Thyroid gland (tissue), 4 donors: ENCODE measurements around the gene TACR2. TPM values are rescaled to one million over a fixed set of nuclear protein-coding genes. Genes with fewer than 3 reads are reported as not detected.

Experiments used
- DNase-seq, 2 donors: peaks; one replicate each; pipeline ENCODE4 v3.0.0-alpha.2; 2019
- H3K27ac ChIP-seq, 3 donors: fragments of 200-600 bp; sonication (generic); 1 replicate in 2 of 3; 2 replicates in 1 of 3; pipeline ENCODE4 v1.5.1; 2016 to 2019; ENCODE audit warnings: mild to moderate bottlenecking in 1 of 3, moderate library complexity in 1 of 3
- H3K27me3 ChIP-seq: fragments of 200-600 bp; sonication (generic); one replicate; pipeline ENCODE4 v1.5.1; 2019
- H3K36me3 ChIP-seq, 2 donors: fragments of 200-600 bp; sonication (generic); one replicate each; pipeline ENCODE4 v1.5.1; 2016 to 2019
- H3K4me1 ChIP-seq, 2 donors: fragments of 200-600 bp; sonication (generic); one replicate each; pipeline ENCODE4 v1.5.1; 2017 to 2019
- H3K4me3 ChIP-seq, 3 donors: fragments of 200-600 bp; sonication (generic); replicated peaks in 1 of 3; 1 replicate in 2 of 3; 2 replicates in 1 of 3; pipeline ENCODE4 v1.5.1; 2016; ENCODE audit warnings: mild to moderate bottlenecking in 1 of 3
- H3K9me3 ChIP-seq: fragments of 200-600 bp; sonication (generic); one replicate; pipeline ENCODE4 v1.5.1; 2017
- POLR2A ChIP-seq, 2 donors: fragments of 450-650 bp; IDR thresholded peaks; one replicate each; pipeline ENCODE4 v1.6.1; 2017; ENCODE audit warnings: antibody characterized with exemption in 2 of 2, mild to moderate bottlenecking in 2 of 2, moderate library complexity in 1 of 2
- WGBS, 2 donors: methylation state at CpG; one replicate each; pipeline ENCODE4 v1.1.5; 2017; 5-methylcytosine and 5-hydroxymethylcytosine counted together
- intact Hi-C: fragments of 100-400 bp; cut with DNase I; formaldehyde crosslinking; loops from one replicate; pipeline ENCODE4 v1.15.1; 2023
- total RNA-seq, 4 donors: library from RNA; depleted of rRNA; stranded (reverse); fragments of >200 nt; gene quantifications; one replicate each; pipeline ENCODE4 v1.2.3, GENCODE V29; 2016
- TF ChIP-seq, protein P1 (sequence below), 6 experiments: fragments of 200-600 bp in 3 of 6; fragments of 450-650 bp in 3 of 6; sonication (generic) in 3 of 6; IDR thresholded peaks; one replicate each; pipeline ENCODE4 v1.5.1; 2016 to 2019; ENCODE audit warnings: antibody characterized with exemption in 6 of 6, mild to moderate bottlenecking in 2 of 6, inconsistent platforms in 1 of 6, moderate library complexity in 1 of 6

The TACR2 gene
- total RNA-seq, 4 donors from 2014 or later: not detected

DNA sequence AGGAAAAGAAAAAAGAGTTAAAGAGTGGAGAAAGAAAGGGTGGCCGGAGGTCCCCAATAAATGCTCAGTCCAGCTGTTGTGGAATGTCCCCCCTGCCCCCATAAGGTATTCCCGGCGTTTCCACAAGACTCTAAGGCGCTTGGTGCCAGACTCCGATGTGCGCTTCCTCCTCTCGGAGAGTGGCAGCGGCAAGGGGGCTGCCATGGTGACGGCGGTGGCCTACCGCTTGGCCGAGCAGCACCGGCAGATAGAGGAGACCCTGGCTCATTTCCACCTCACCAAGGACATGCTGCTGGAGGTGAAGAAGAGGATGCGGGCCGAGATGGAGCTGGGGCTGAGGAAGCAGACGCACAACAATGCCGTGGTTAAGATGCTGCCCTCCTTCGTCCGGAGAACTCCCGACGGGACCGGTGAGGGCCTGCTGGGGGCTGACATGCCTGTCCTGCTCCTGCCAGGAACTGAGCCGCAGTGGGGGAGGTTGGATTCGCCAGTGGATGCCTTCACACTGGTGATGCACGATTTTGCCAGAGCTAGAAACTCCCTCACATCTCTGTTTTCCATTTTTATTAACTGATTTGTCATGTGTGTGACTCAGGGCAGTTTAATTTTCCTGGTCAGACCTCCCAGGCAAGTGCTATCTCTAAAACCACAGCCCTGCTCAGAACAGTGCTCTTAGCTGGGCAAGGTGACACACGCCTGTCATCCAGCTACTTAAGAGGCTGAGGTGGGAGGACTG is 34.2 kb downstream of the TACR2 start:
- TF ChIP-seq, protein P1, sequence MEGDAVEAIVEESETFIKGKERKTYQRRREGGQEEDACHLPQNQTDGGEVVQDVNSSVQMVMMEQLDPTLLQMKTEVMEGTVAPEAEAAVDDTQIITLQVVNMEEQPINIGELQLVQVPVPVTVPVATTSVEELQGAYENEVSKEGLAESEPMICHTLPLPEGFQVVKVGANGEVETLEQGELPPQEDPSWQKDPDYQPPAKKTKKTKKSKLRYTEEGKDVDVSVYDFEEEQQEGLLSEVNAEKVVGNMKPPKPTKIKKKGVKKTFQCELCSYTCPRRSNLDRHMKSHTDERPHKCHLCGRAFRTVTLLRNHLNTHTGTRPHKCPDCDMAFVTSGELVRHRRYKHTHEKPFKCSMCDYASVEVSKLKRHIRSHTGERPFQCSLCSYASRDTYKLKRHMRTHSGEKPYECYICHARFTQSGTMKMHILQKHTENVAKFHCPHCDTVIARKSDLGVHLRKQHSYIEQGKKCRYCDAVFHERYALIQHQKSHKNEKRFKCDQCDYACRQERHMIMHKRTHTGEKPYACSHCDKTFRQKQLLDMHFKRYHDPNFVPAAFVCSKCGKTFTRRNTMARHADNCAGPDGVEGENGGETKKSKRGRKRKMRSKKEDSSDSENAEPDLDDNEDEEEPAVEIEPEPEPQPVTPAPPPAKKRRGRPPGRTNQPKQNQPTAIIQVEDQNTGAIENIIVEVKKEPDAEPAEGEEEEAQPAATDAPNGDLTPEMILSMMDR (IDR thresholded peaks at IDR 0.05): no peak
- no peak for TF ChIP-seq POLR2A (IDR thresholded peaks at IDR 0.05)
- no peaks in the 10 kb centered on the region for H3K27me3 ChIP-seq
- WGBS, 2 donors: 90 to 91% methylated on average over 26 of the region's 26 CpGs
- H3K4me3 ChIP-seq: no peak overlapping the region
- intact Hi-C loops: no loop called here
- H3K27ac ChIP-seq: peak overlapping the region in 2 of 3 donors; percentile 27 to 50
- no peaks in the 10 kb centered on the region for H3K9me3 ChIP-seq
- peaks cover 14 to 20% of the 10 kb centered on the region in 2 donors for H3K4me1 ChIP-seq
- no peak for DNase-seq
- peaks cover 36 to 74% of the 10 kb centered on the region in 2 donors for H3K36me3 ChIP-seq

DNA sequence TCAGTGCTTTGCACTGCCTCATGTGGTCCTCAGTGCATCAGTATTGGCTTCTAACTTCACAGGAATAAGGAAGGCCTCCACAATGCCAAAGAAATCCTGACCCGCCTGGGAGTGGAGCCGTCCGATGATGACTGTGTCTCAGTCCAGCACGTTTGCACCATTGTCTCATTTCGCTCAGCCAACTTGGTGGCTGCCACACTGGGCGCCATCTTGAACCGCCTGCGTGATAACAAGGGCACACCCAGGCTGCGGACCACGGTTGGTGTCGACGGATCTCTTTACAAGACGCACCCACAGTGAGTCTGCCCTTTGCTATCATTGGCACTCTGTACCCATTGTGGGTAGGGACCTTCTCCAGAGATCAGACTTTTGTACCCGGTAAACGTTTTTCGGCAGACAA is 36.9 kb downstream of the TACR2 start:
- DNase-seq: no peak
- Histone ChIP-seq H3K36me3 (peaks cover 30 to 51% of the 10 kb centered on the region in 2 donors), H3K27ac (no peak overlapping the region), H3K4me3 (no peak overlapping the region), H3K27me3 (no peaks in the 10 kb centered on the region), H3K4me1 (peaks cover 30 to 32% of the 10 kb centered on the region in 2 donors), H3K9me3 (no peaks in the 10 kb centered on the region)
- 96 to 97% methylated on average over 16 of the region's 16 CpGs for WGBS, 2 donors
- intact Hi-C loops: no loop called here
- no peak for TF ChIP-seq POLR2A (IDR thresholded peaks at IDR 0.05)
- TF ChIP-seq, protein P1 (IDR thresholded peaks at IDR 0.05): no peak

DNA sequence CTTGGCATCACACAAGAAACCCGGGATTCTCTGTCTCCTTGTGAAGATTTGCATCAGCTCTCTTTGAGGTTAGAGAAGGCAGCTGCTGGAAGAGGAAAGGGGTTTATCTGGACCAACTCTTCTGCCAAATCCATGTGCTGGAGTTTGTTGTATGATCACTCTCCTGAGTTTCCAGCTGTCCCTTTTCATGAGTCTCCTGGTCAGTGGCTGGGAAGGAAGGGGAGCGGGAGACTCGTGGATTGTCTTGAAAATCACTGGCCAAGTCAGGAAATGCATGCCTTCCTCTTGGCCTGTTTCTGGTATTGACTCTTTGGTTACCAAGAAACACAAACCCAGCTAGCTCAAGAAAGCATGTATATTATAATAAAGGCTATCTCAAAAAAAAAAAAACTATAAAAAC is 38.8 kb downstream of the TACR2 start:
- Histone ChIP-seq H3K4me3 (no peak overlapping the region), H3K27me3 (no peaks in the 10 kb centered on the region), H3K9me3 (no peaks in the 10 kb centered on the region), H3K27ac (peak overlapping the region; percentile 77 to 88 (median 87)), H3K4me1 (peaks cover 35 to 45% of the 10 kb centered on the region in 2 donors), H3K36me3 (peaks cover 18 to 36% of the 10 kb centered on the region in 2 donors)
- intact Hi-C loops: no loop called here
- no peak for DNase-seq
- TF ChIP-seq, protein P1 (IDR thresholded peaks at IDR 0.05): no peak
- no peak for TF ChIP-seq POLR2A (IDR thresholded peaks at IDR 0.05)
- WGBS, 2 donors: 41 to 49% methylated on average over 3 of the region's 3 CpGs

DNA sequence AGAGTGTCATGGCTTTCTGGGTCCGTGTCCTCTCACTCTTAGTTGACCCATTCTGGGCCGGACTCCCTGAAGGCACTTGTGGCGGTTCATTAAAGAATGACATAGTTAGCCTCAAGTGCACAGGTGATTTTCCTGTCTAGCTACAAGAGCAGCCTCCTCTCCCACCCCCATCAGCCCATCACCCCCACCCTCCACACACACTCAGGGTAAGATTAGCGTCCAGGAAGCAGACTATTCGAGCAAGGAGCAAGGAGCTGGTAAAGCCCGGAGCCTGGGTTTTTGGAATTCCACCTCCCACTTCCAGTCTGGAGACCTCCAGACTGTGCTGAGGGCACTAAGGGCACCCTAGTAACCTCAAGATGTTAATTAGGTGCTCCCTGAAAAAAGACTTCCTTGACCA is 39.5 kb downstream of the TACR2 start:
- TF ChIP-seq POLR2A (IDR thresholded peaks at IDR 0.05): no peak
- TF ChIP-seq, protein P1 (IDR thresholded peaks at IDR 0.05): no peak
- H3K9me3 ChIP-seq: no peaks in the 10 kb centered on the region
- H3K4me1 ChIP-seq: peaks cover 35 to 48% of the 10 kb centered on the region in 2 donors
- intact Hi-C loops: no loop called here
- DNase-seq: peak; percentile 55 to 58
- no peak overlapping the region for H3K4me3 ChIP-seq
- peaks cover 15 to 28% of the 10 kb centered on the region in 2 donors for H3K36me3 ChIP-seq
- no peaks in the 10 kb centered on the region for H3K27me3 ChIP-seq
- peak overlapping the region; percentile 77 to 88 (median 87) for H3K27ac ChIP-seq
- 38 to 52% methylated on average over 6 of the region's 6 CpGs for WGBS, 2 donors

DNA sequence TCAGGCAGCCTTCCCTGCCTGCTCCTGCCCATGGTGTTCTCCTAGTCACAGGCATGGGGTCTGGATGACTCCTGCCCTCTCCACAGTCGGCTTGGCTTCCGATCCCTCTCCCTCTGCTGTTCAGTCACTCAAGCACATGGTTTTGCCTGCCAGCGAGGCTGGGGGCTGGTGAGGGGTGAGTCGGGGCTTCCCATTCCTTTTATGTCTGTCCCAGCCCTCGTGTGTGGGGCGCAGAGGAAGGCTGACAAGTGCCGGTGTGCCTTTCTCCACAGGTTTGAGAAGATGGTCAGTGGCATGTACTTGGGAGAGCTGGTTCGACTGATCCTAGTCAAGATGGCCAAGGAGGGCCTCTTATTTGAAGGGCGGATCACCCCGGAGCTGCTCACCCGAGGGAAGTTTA is 40.1 kb downstream of the TACR2 start:
- no peak for DNase-seq
- H3K9me3 ChIP-seq: no peaks in the 10 kb centered on the region
- H3K27me3 ChIP-seq: no peaks in the 10 kb centered on the region
- peaks cover 15 to 24% of the 10 kb centered on the region in 2 donors for H3K36me3 ChIP-seq
- H3K27ac ChIP-seq: peak overlapping the region; percentile 77 to 88 (median 87)
- TF ChIP-seq POLR2A (IDR thresholded peaks at IDR 0.05): no peak
- TF ChIP-seq, protein P1 (IDR thresholded peaks at IDR 0.05): no peak
- 77 to 81% methylated on average over 10 to 11 of the region's 11 CpGs for WGBS, 2 donors
- no peak overlapping the region for H3K4me3 ChIP-seq
- intact Hi-C loops: no loop called here
- H3K4me1 ChIP-seq: peaks cover 35 to 48% of the 10 kb centered on the region in 2 donors
